Measurements from ENCODE around the gene ERBB2. TPM values are rescaled to one million over a fixed set of nuclear protein-coding genes. Genes with fewer than 3 reads are reported as not detected.

Gene ERBB2
- total RNA-seq, 1 experiment from 2014 or later, result 216 TPM

GRCh38 chr17:39754958-39755553 lies 55.2 kb downstream of the ERBB2 start:
- Histone ChIP-seq H2BK5ac (ENCODE audit: insufficient read length, low read length) (no peak overlapping the region), H4K8ac (replicated peaks; ENCODE audit: insufficient read length, low read depth, low read length) (no peak overlapping the region), H2BK20ac (ENCODE audit: low read depth, low read length, poor library complexity, severe bottlenecking) (no peak overlapping the region), H2AFZ (ENCODE audit: low read length) (no peak overlapping the region), H2BK120ac (ENCODE audit: low read depth, low read length, poor library complexity, severe bottlenecking) (no peak overlapping the region), H4K91ac (ENCODE audit: insufficient read length, low read depth, low read length) (no peak overlapping the region), H3K4ac (ENCODE audit: low read depth, low read length) (no peak overlapping the region), H3T11ph (ENCODE audit: low read length) (no peak overlapping the region), H3K4me2 (ENCODE audit: insufficient read depth, insufficient read length, low read length) (peak overlapping the region; percentile 50), H3K27me3 (ENCODE audit: insufficient read depth, low read length) (no peaks in the 10 kb centered on the region), H2AK5ac (ENCODE audit: insufficient read length, low read length) (no peak overlapping the region), H3K23me2 (ENCODE audit: insufficient read length, low read depth, low read length, poor library complexity, severe bottlenecking) (peaks cover 3% of the 10 kb centered on the region), H2BK15ac (ENCODE audit: low read depth, low read length) (no peak overlapping the region), H3K56ac (ENCODE audit: insufficient read length, low read depth, low read length) (no peak overlapping the region), H3K4me1 (ENCODE audit: insufficient read depth, low read length) (peaks cover 2% of the 10 kb centered on the region; the same call in 1 of the 2 replicates), H4K5ac (ENCODE audit: insufficient read length, low read depth, low read length) (no peak overlapping the region), H3K9ac (ENCODE audit: extremely low read depth, insufficient read length, low read length) (no peak overlapping the region), H3K23ac (ENCODE audit: insufficient read length, low read depth, low read length) (no peak overlapping the region), H3K18ac (ENCODE audit: insufficient read length, low read depth, low read length) (no peak overlapping the region), H3K9me3 (ENCODE audit: control insufficient read depth, low read depth, low read length) (no peaks in the 10 kb centered on the region), H3K27ac (ENCODE audit: insufficient read length, low read depth, low read length) (no peak overlapping the region), H4K20me1 (ENCODE audit: control insufficient read depth, insufficient read depth, insufficient read length) (peaks cover 2% of the 10 kb centered on the region), H3K14ac (ENCODE audit: insufficient read depth, low read length) (no peak overlapping the region; the same call in 1 of the 2 replicates), H3K79me1 (ENCODE audit: insufficient read depth, low read depth, low read length, poor library complexity, severe bottlenecking) (no peaks in the 10 kb centered on the region), H2BK12ac (ENCODE audit: insufficient read length, low read depth, low read length) (no peak overlapping the region), H3K79me2 (ENCODE audit: insufficient read depth, low read length) (no peaks in the 10 kb centered on the region)
- H3K27ac Mint-ChIP-seq, result no peak overlapping the region; a peak in 1 of 7 replicates
- H3K27me3 Mint-ChIP-seq (ENCODE audit: low read depth), result peaks cover 32% of the 10 kb centered on the region
- DNase-seq, result peak; percentile 61
- H3K36me3 Mint-ChIP-seq (ENCODE audit: insufficient read depth in 1 of 3, low read depth in 3 of 3), result peaks cover 0 to 3% (median 0%) of the 10 kb centered on the region in 3 experiments; a peak in 1 of 7 replicates
- whole genome bisulfite sequencing (ENCODE audit: extremely low coverage, insufficient read length, low lambda C conversion rate), result no CpG with 5 or more reads among the region's 21 CpGs
- H3K4me3 Mint-ChIP-seq, result peak overlapping the region; percentile 50 to 71
- H3K9me3 Mint-ChIP-seq, result no peaks in the 10 kb centered on the region; a peak in 2 of 5 replicates
- TF ChIP-seq CTCF (conservative IDR thresholded peaks at IDR 0.05), result no peak
- peaks cover 51 to 54% of the 10 kb centered on the region in 2 experiments for H3K4me1 Mint-ChIP-seq
